NCI-H2107 (cell line): Measurements from ENCODE around the gene FGF3.
"Not testable (repeated sequence)": the region's sequence is repeated elsewhere in the genome, so short reads cannot be mapped to it uniquely, and the experiment has no call there.

Source experiments
- DNase-seq: peaks from one replicate; lab custom pipeline; 2025; lab: John Stamatoyannopoulos, UW

FGF3 gene

DNA sequence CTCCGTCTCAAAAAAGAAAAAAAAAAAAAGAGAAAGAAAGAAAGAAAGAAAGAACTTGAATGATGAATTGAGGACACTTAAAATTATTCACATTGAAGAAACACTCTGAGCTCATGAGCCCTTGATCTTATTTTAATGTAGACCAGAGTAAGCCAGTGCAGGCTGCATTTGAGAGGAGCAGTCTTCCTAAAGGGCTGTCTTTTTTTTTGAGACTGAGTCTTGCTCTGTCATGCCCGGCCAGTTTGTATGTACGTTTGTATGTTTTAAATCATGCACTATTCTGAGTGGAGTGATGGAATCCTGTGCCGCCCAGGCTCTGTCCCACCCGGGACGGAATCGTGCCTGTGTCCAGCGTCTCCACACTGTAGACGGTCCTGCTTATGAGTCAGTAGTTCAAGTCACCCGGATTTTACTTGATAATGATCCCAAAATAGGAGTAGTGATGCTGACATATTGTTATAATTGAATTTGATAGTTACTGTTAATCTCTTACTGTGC is 53.7 kb downstream of the FGF3 start:
- DNase-seq = no peak

DNA sequence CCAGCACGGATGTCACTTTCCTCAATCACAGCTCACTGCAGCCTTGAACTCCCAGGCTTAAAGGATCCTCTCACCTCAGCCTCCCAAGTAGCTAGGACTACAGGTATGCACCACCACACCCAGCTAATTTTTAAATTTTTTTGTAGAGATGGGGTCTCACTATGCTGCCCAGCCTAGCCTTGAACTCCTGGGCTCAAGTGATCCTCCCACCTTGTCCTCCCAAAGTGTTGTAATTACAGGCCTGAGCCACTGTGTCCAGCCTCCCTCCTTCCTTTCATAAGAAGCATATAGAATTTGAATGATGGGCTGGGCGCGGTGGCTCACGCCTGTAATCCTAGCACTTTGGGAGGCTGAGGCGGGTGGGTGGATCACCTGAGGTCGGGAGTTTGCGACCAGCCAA is 54.3 kb downstream of the FGF3 start:
- not testable (repeated sequence) for DNase-seq

DNA sequence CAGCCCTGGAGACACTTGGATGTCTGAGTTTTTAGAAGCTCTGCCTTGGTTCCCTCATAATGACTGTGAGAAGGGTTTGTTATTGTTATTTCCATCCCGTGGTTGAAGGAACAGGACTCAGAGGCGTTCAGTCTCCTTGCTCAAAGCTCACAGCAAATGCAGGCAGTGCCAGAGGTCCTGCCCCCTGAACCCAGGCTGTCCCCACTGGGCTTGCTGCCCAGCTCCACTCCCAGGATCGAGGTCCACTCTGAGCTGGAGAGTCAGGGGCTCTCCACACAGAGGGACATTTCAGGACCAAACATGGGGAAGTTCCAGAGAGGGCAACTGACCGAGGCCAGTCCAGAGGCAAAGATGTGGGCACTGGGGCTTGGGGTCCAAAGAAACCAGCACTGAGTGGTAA is 58.9 kb downstream of the FGF3 start:
- DNase-seq = no peak
